ENCODE measurements around the gene SCGB1D1.

SCGB1D1 gene

GRCh38 chr11:62145261-62145871, 44.6 kb upstream of the SCGB1D1 start:
- no peak for TF ChIP-seq CTCF (IDR thresholded peaks at IDR 0.05)

DNA sequence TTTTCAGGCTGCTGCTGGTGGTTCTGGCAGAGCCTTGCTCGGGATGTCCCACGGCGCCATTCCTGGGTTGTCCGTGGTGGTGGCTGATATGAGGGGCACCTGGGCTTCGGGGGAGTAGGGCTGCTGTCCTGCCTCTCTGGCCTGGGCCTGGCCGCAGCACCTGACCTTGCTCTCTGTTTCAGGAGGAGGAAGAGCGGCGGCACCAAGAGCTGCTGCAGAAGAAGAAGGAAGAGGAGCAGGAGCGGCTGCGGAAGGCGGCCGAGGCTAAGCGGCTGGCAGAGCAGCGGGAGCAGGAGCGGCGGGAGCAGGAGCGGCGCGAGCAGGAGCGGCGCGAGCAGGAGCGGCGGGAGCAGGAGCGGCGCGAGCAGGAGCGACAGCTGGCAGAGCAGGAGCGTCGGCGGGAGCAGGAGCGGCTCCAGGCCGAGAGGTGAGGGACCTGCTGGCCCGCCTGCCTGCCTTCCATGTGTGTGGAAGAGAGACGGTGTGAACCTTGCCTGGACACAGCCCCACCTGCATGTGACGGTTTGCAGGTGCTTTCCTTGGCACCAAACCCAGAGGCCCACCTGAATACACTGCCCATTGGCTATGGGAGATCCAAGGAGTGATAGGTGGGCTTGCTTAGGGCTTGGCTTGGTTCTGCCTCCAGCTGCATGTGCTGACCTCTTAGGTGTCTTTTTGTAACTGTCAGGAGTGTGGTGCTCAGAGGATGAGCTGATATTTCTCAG, 43.4 kb upstream of the SCGB1D1 start:
- TF ChIP-seq CTCF (IDR thresholded peaks at IDR 0.05): no peak

DNA sequence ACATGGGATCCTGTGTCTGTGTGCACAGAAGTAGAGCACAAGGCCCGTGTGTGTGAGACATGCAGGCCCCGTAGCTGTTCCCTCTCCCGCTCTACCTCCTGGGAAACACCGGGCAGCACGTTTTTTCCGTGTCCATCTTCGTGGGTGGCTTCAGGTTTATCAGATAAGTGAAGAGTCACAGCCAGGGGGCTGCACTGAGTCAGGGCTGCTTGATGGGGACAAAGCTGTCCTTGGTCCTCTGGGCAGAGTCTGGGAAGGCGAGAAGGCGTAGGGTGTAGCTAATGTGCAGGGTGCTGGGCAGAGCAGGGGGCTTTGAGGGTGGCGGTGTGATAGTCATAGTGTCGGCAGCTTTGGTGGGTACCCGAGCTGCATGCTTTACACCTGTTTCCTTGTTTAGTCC, 42.5 kb upstream of the SCGB1D1 start:
- TF ChIP-seq CTCF (IDR thresholded peaks at IDR 0.05): no peak

GRCh38 chr11:62148271-62148980, 41.6 kb upstream of the SCGB1D1 start:
- TF ChIP-seq CTCF (IDR thresholded peaks at IDR 0.05): no peak

GRCh38 chr11:62149986-62150886, 39.8 kb upstream of the SCGB1D1 start:
- TF ChIP-seq CTCF (IDR thresholded peaks at IDR 0.05): no peak

DNA sequence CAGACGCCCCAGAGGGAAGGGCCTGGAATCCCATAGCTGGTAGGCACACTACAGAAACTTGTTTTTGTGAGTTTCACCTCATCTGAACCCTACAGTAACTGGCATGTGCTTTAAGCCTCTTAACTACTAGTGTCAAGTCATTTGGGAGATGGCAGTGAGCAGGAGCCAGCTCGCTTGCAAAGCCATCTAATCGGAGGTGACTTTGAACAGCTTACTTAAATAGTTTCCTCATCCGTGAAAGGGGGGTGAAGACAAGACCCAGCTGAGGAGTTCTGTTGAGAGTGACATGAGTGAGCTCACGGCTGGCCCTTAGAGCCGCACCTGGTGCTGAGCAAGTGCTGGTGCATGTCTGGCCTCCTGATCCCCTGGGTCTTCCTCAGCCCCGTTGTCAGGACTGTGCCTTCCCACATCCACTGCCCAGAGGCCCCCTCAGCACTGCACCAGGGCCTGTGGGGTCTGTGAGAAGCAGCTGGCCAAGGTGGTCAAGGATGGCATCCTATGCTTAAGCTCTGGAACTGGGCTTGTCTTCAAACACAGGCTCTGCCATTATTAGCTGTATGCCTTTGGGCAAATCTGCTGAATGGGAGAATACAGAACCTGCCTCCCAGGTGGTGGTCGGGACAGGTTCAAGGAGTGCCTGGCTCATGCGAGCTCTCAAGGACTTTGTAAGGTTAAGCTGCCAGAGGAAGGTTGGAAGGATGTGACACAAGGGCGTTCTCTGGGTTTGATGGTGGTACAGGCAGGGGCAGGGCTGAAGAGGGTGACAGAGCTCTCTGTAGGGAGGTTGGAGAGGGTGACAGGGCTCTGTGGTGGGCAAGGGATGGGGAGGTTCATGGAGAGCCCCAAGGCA, 38.9 kb upstream of the SCGB1D1 start:
- no peak for TF ChIP-seq CTCF (IDR thresholded peaks at IDR 0.05)
